ENCODE data around the gene KIAA1958.

- TF ChIP-seq POLR2A (IDR thresholded peaks at IDR 0.05): no peak
- no peak for TF ChIP-seq CTCF (IDR thresholded peaks at IDR 0.05)
- TF ChIP-seq EP300 (IDR thresholded peaks at IDR 0.05): no peak
Measured at GRCh38 chr9:112581469-112582176, 95.0 kb downstream of the KIAA1958 start.
